HepG2 (cell line): ENCODE measurements around the gene RABGAP1. TPM values are rescaled to one million over a fixed set of nuclear protein-coding genes. Genes with fewer than 3 reads are reported as not detected.

Experiments
- ATF5 ChIP-seq: sonication (generic); formaldehyde crosslinking; IDR thresholded peaks from 2 replicates; pipeline ENCODE4 v1.4.0; 2020; ENCODE audit warnings: mild to moderate bottlenecking, low read depth, missing genetic modification reagents
- ATF7 ChIP-seq, 2 experiments: fragments of 450-650 bp in 1 of 2; sonication (generic) in 1 of 2; formaldehyde crosslinking in 1 of 2; IDR thresholded peaks; 2 replicates each; pipeline versions ENCODE4 v1.4.0 to v1.6.1; 2016 to 2020; ENCODE audit warnings: antibody characterized with exemption in 1 of 2, mild to moderate bottlenecking in 1 of 2, missing genetic modification reagents in 1 of 2
- CBFB ChIP-seq: sonication (generic); formaldehyde crosslinking; IDR thresholded peaks from 2 replicates; pipeline ENCODE4 v1.4.0; 2020; ENCODE audit warnings: missing genetic modification reagents
- FOXK1 ChIP-seq: sonication (generic); formaldehyde crosslinking; IDR thresholded peaks from 2 replicates; pipeline ENCODE4 v1.4.0; 2020; ENCODE audit warnings: low read depth, missing genetic modification reagents, borderline replicate concordance
- IRF9 ChIP-seq: sonication (generic); formaldehyde crosslinking; IDR thresholded peaks from 2 replicates; pipeline ENCODE4 v1.8.0; 2022; ENCODE audit warnings: missing genetic modification reagents, mild to moderate bottlenecking, borderline replicate concordance
- MAFG ChIP-seq: sonication (generic); formaldehyde crosslinking; IDR thresholded peaks from 2 replicates; pipeline ENCODE4 v1.5.1; 2020; ENCODE audit warnings: mild to moderate bottlenecking, missing genetic modification reagents
- MATR3 ChIP-seq: sonication (generic); formaldehyde crosslinking; IDR thresholded peaks from 2 replicates; pipeline ENCODE4 v1.4.0; 2020; ENCODE audit warnings: missing genetic modification reagents
- MBD4 ChIP-seq: IDR thresholded peaks from 2 replicates; pipeline ENCODE4 v1.6.1; 2012; ENCODE audit warnings: low read length, inconsistent platforms, borderline replicate concordance
- SMARCC2 ChIP-seq: fragments of 450-650 bp; IDR thresholded peaks from 2 replicates; pipeline ENCODE4 v1.6.1; 2017; ENCODE audit warnings: antibody characterized with exemption, mild to moderate bottlenecking
- SRSF9 ChIP-seq: fragments of 200-400 bp; formaldehyde crosslinking; IDR thresholded peaks from 2 replicates; pipeline ENCODE4 v1.6.1; 2018; ENCODE audit warnings: borderline replicate concordance, mild to moderate bottlenecking, low read depth, low read length; ENCODE audit not compliant: insufficient read depth, poor library complexity, severe bottlenecking
- TRIM22 ChIP-seq: fragments of 450-650 bp; IDR thresholded peaks from 2 replicates; pipeline ENCODE4 v1.6.1; 2017
- TRIM24 ChIP-seq: sonication (generic); formaldehyde crosslinking; IDR thresholded peaks from 2 replicates; pipeline ENCODE4 v1.8.0; 2022; ENCODE audit warnings: mild to moderate bottlenecking, missing genetic modification reagents
- XBP1 ChIP-seq: sonication (generic); formaldehyde crosslinking; IDR thresholded peaks from 2 replicates; pipeline ENCODE4 v1.5.0; 2020; ENCODE audit warnings: missing genetic modification reagents
- ZFP36L1 ChIP-seq: sonication (generic); formaldehyde crosslinking; IDR thresholded peaks from 2 replicates; pipeline ENCODE4 v1.8.0; 2022; ENCODE audit warnings: mild to moderate bottlenecking, missing genetic modification reagents, moderate library complexity
- ZNF101 ChIP-seq: sonication (generic); formaldehyde crosslinking; IDR thresholded peaks from 2 replicates; pipeline ENCODE4 v1.4.0; 2020; ENCODE audit warnings: mild to moderate bottlenecking, low read depth, missing genetic modification reagents, borderline replicate concordance
- ZNF333 ChIP-seq: sonication (generic); formaldehyde crosslinking; IDR thresholded peaks from 2 replicates; pipeline ENCODE4 v1.4.0; 2020; ENCODE audit warnings: mild to moderate bottlenecking, missing genetic modification reagents, borderline replicate concordance
- ZNF337 ChIP-seq: sonication (generic); formaldehyde crosslinking; IDR thresholded peaks from 2 replicates; pipeline ENCODE4 v1.5.1; 2020; ENCODE audit warnings: missing genetic modification reagents, low read depth, mild to moderate bottlenecking, borderline replicate concordance
- ZNF362 ChIP-seq: sonication (generic); formaldehyde crosslinking; IDR thresholded peaks from 2 replicates; pipeline ENCODE4 v1.4.0; 2020; ENCODE audit warnings: missing genetic modification reagents, mild to moderate bottlenecking, borderline replicate concordance
- ZNF704 ChIP-seq: sonication (generic); formaldehyde crosslinking; IDR thresholded peaks from 2 replicates; pipeline ENCODE4 v1.8.1; 2023; ENCODE audit warnings: mild to moderate bottlenecking, inconsistent platforms, moderate library complexity, missing genetic modification reagents, borderline replicate concordance
- ZNF878 ChIP-seq: sonication (generic); formaldehyde crosslinking; IDR thresholded peaks from 2 replicates; pipeline ENCODE4 v1.8.1; 2023; ENCODE audit warnings: mild to moderate bottlenecking, missing genetic modification reagents, moderate library complexity
- polyA plus RNA-seq, 8 experiments: library from polyadenylated mRNA; depleted of rRNA in 3 of 8; stranded (reverse) in 7 of 8; unstranded in 1 of 8; fragments of >200 nt; fragmentation: Illumina TruSeq in 4 of 8; extraction: Trizol in 4 of 8; gene quantifications; 2 replicates each; pipeline versions ENCODE4 v1.2.1 to v1.2.3, GENCODE V29; 2011 to 2016; ENCODE audit warnings: low read depth in 4 of 8, missing spikeins in 1 of 8, mixed read lengths in 1 of 8; ENCODE audit not compliant: insufficient read depth in 1 of 8
- total RNA-seq, 5 experiments: library from RNA; depleted of rRNA; stranded (reverse); fragments of >200 nt; fragmentation: Illumina TruSeq; extraction: Trizol; gene quantifications; 2 replicates each; pipeline ENCODE4 v1.2.3, GENCODE V29; 2016; ENCODE audit warnings: low read depth in 1 of 5
- TF ChIP-seq, protein P1 (sequence below): sonication (generic); formaldehyde crosslinking; conservative IDR thresholded peaks from 2 replicates; pipeline ENCODE4 v1.4.0; 2020; ENCODE audit warnings: missing genetic modification reagents

The RABGAP1 gene
- total and polyA plus RNA-seq, 2 of the 13 experiments (the other 11 are each of a cell fraction or from before 2014, with no cell fraction given), result 19.1 to 19.3 TPM

- no peak for TF ChIP-seq ZNF704 (CRISPR knock-in tag)
- TF ChIP-seq TRIM22, result no peak
- no peak for TF ChIP-seq XBP1 (CRISPR knock-in tag)
- TF ChIP-seq ATF5, result no peak
- no peak for TF ChIP-seq SRSF9
- TF ChIP-seq ZFP36L1, result no peak
- TF ChIP-seq FOXK1 (CRISPR knock-in tag), result peak; percentile 57; the same call in 1 of the 2 replicates
- TF ChIP-seq ATF7 (IDR thresholded peaks at IDR 0.05), result peak; percentile 36
- no peak for TF ChIP-seq ATF7 (CRISPR knock-in tag; IDR thresholded peaks at IDR 0.05)
- peak; percentile 76; the same call in 1 of the 2 replicates for TF ChIP-seq SMARCC2
- TF ChIP-seq MATR3, result no peak
- no peak for TF ChIP-seq CBFB
- peak; percentile 62; the same call in 1 of the 2 replicates for TF ChIP-seq ZNF878 (CRISPR knock-in tag)
- no peak for TF ChIP-seq ZNF337 (CRISPR knock-in tag)
- no peak for TF ChIP-seq MAFG
- peak; percentile 87; the same call in 1 of the 2 replicates for TF ChIP-seq MBD4
- TF ChIP-seq, protein P1, sequence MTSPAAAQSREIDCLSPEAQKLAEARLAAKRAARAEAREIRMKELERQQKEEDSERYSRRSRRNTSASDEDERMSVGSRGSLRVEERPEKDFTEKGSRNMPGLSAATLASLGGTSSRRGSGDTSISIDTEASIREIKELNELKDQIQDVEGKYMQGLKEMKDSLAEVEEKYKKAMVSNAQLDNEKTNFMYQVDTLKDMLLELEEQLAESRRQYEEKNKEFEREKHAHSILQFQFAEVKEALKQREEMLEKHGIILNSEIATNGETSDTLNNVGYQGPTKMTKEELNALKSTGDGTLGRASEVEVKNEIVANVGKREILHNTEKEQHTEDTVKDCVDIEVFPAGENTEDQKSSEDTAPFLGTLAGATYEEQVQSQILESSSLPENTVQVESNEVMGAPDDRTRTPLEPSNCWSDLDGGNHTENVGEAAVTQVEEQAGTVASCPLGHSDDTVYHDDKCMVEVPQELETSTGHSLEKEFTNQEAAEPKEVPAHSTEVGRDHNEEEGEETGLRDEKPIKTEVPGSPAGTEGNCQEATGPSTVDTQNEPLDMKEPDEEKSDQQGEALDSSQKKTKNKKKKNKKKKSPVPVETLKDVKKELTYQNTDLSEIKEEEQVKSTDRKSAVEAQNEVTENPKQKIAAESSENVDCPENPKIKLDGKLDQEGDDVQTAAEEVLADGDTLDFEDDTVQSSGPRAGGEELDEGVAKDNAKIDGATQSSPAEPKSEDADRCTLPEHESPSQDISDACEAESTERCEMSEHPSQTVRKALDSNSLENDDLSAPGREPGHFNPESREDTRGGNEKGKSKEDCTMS (CRISPR knock-in tag), result no peak
- TF ChIP-seq ZNF362 (CRISPR knock-in tag), result no peak
- TF ChIP-seq ZNF333 (CRISPR knock-in tag), result no peak
- no peak for TF ChIP-seq ZNF101 (CRISPR knock-in tag)
- no peak for TF ChIP-seq IRF9
- no peak for TF ChIP-seq TRIM24
Observed at GRCh38 chr9:123087359-123087888, 146.6 kb downstream of the RABGAP1 start (continued).
